Measurements from ENCODE around the gene CDH13. TPM values are rescaled to one million over a fixed set of nuclear protein-coding genes. Genes with fewer than 3 reads are reported as not detected.

The CDH13 gene
- total and polyA plus RNA-seq, 2 of the 8 experiments (the other 6 are each of a cell fraction or from before 2014, with no cell fraction given) = 2.3 to 2.4 TPM

DNA sequence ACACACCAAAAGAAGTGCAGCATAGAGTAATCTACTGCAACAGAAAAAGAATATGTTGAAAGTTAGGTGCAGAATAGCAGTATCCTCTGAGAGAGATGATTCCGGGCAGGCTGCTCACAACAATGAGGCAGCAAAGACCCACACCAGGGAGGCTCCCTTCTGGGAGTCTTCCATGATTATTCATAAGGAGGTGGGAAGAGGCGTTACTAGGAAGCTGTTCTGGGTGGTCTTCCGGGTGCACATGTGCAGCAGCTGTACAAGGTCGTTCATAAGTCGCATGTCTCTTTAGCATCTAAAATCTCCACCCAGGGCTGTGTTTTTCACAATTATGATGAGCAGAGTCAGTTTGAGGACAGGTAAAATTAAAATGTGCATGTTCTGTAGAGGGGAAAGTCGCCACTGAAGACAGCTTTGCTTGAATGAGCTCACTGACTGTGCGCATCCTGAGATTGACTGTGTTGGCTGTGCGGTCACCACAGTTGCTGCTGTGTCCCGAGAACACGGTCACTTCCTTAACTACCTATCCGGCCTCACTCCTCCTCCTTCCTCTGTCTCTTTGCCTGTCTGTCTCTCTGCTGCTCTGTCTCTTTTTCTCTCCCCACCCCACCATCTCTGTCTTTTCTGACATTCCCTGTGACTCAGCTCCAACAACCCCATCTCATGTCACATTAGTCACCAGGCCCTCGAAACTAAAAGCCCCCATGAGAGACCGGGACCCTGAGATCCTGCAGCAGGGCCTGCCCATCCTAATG lies 1055.5 kb downstream of the CDH13 start:
- peak overlapping the region; percentile 37; the same call in 1 of the 2 replicates for H2BK20ac ChIP-seq (ENCODE audit: low read length)
- FAIRE-seq (no peak), DNase-seq (ENCODE audit: low read depth in 1 of 2, low spot score in 2 of 2) (no peak)
- H3K4me3 ChIP-seq (ENCODE audit: extremely low read depth in 1 of 4, insufficient read depth in 2 of 4, low read depth in 3 of 4, low read length in 4 of 4) = no peak overlapping the region
- H3K4me2 ChIP-seq (ENCODE audit: insufficient read depth in 1 of 2, low read depth in 2 of 2, low read length in 2 of 2) = no peak overlapping the region
- 81% methylated on average over 13 of the region's 13 CpGs; no CpG with 5 or more reads in 1 of the 2 experiments for WGBS, 2 experiments (ENCODE audit: extremely low coverage in 1 of 2, insufficient coverage in 1 of 2, insufficient read length in 1 of 2, insufficient replicate concordance in 2 of 2, low coverage in 1 of 2, low lambda C conversion rate in 2 of 2, missing lambda C conversion rate in 1 of 2)
- H3K56ac ChIP-seq (replicated peaks; ENCODE audit: insufficient read length, low read depth, low read length) = no peak overlapping the region
- no peak overlapping the region for H2BK120ac ChIP-seq (replicated peaks; ENCODE audit: low read depth, low read length)
- peak overlapping the region; percentile 43; the same call in 1 of the 2 replicates for H2AK5ac ChIP-seq (ENCODE audit: low read depth, low read length)
- no peaks in the 10 kb centered on the region for H3K36me3 ChIP-seq (ENCODE audit: control insufficient read depth in 2 of 4, insufficient read depth in 4 of 4, low read length in 3 of 4)
- no peaks in the 10 kb centered on the region for H3K79me1 ChIP-seq (ENCODE audit: low read depth, low read length)
- H4K20me1 ChIP-seq (replicated peaks in 1 of 2; ENCODE audit: control insufficient read depth in 1 of 2, insufficient read depth in 2 of 2, low read length in 2 of 2) = no peaks in the 10 kb centered on the region
- H2AFZ ChIP-seq (ENCODE audit: low read length) = no peak overlapping the region
- POLR2A ChIA-PET (ENCODE audit: partially characterized antibody) = no interaction called here
- no peak overlapping the region for H4K91ac ChIP-seq (replicated peaks; ENCODE audit: insufficient read length, low read length)
- H2BK15ac ChIP-seq (ENCODE audit: low read length) = peak overlapping the region; percentile 73; the same call in 1 of the 2 replicates
- CTCF ChIA-PET (ENCODE audit: partially characterized antibody) = interaction anchor here (0.9 kb wide), 2 partner anchors 10 to 36 kb away, joined by 3 to 4 read pairs; no protein-coding TSS in a partner anchor
- no peaks in the 10 kb centered on the region for H3K9me3 ChIP-seq (ENCODE audit: insufficient read depth in 2 of 2, low read depth in 1 of 2, low read length in 1 of 2)
- H3K27ac ChIP-seq (ENCODE audit: low read depth, low read length) = no peak overlapping the region
- no peak overlapping the region for H4K8ac ChIP-seq (ENCODE audit: extremely low read depth, insufficient read depth, low read length)
- TF ChIP-seq TCF12 (IDR thresholded peaks at IDR 0.05; ENCODE audit: low read depth, low read length) = no peak
- TF ChIP-seq ZNF274 (IDR thresholded peaks at IDR 0.05; ENCODE audit: borderline replicate concordance, extremely low read depth, low read length) = no peak
- TF ChIP-seq, protein P1, sequence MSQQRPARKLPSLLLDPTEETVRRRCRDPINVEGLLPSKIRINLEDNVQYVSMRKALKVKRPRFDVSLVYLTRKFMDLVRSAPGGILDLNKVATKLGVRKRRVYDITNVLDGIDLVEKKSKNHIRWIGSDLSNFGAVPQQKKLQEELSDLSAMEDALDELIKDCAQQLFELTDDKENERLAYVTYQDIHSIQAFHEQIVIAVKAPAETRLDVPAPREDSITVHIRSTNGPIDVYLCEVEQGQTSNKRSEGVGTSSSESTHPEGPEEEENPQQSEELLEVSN (IDR thresholded peaks at IDR 0.05) = no peak
- no peak for TF ChIP-seq SP1 (IDR thresholded peaks at IDR 0.05; ENCODE audit: low read depth, low read length)
- no peak for TF ChIP-seq CHD1 (IDR thresholded peaks at IDR 0.05; ENCODE audit: low read depth, low read length)
- no peak for TF ChIP-seq YY1 (IDR thresholded peaks at IDR 0.05; ENCODE audit: low read depth, low read length)
- no peak for TF ChIP-seq NRF1 (IDR thresholded peaks at IDR 0.05; ENCODE audit: low read depth, low read length)
- no peak for TF ChIP-seq POLR2A (IDR thresholded peaks at IDR 0.05; ENCODE audit: control extremely low read depth in 1 of 2, low read depth in 2 of 2, low read length in 2 of 2)
- H3K9ac ChIP-seq (replicated peaks in 1 of 4; ENCODE audit: extremely low read depth in 1 of 4, low read depth in 3 of 4, low read length in 3 of 4) = no peak overlapping the region
- H2BK5ac ChIP-seq (ENCODE audit: low read depth, low read length) = no peak overlapping the region
- H2BK12ac ChIP-seq (ENCODE audit: low read depth, low read length) = no peak overlapping the region; the same call in 1 of the 2 replicates
- H3K4me1 ChIP-seq (replicated peaks in 1 of 4; ENCODE audit: control insufficient read depth in 3 of 4, insufficient read depth in 4 of 4, low read length in 3 of 4) = peaks cover 0 to 6% (median under 1%) of the 10 kb centered on the region in 4 experiments; a peak in 3 of 7 replicates
- H3K14ac ChIP-seq (ENCODE audit: insufficient read length) = no peak overlapping the region
- no peak overlapping the region for H3K18ac ChIP-seq (ENCODE audit: extremely low read depth, low read length)
- H3K4ac ChIP-seq (replicated peaks; ENCODE audit: insufficient read length, low read depth, low read length) = no peak overlapping the region
- no peak overlapping the region for H3K23ac ChIP-seq (ENCODE audit: insufficient read length)
- no peaks in the 10 kb centered on the region for H3K79me2 ChIP-seq (ENCODE audit: control insufficient read depth in 1 of 2, insufficient read depth in 2 of 2, low read length in 2 of 2)
- no peak overlapping the region for H4K5ac ChIP-seq (ENCODE audit: insufficient read length, low read depth, low read length)
- H3K27me3 ChIP-seq (replicated peaks in 1 of 4; ENCODE audit: control insufficient read depth in 3 of 4, extremely low read depth in 1 of 4, insufficient read depth in 3 of 4, low read length in 3 of 4) = no peaks in the 10 kb centered on the region; a peak in 1 of 7 replicates
- H3K23me2 ChIP-seq (ENCODE audit: low read depth, low read length) = no peaks in the 10 kb centered on the region
